ENCODE measurements around the gene CAPN2.

GRCh38 chr1:223815865-223816264, 103.5 kb downstream of the CAPN2 start:
- TF ChIP-seq POLR2A (IDR thresholded peaks at IDR 0.05) (no peak), CTCF (IDR thresholded peaks at IDR 0.05) (no peak)
